Measurements from ENCODE around the gene CDK5RAP3. TPM values are rescaled to one million over a fixed set of nuclear protein-coding genes. Genes with fewer than 3 reads are reported as not detected.

Gene CDK5RAP3
- total and polyA plus RNA-seq, 2 donors (not counting 1 experiment from before 2014, with no cell fraction given), result 58.1 to 118 TPM

- Histone ChIP-seq H3K4me3 (replicated peaks in 1 of 4; ENCODE audit: control extremely low read depth in 1 of 4, insufficient read depth in 1 of 4, low read depth in 3 of 4, low read length in 4 of 4) (no peak overlapping the region), H3K9ac (ENCODE audit: insufficient read depth, low read length) (no peak overlapping the region), H3K9me3 (ENCODE audit: control insufficient read depth, insufficient read depth, low read depth, low read length) (no peaks in the 10 kb centered on the region), H3K79me2 (ENCODE audit: control insufficient read depth, insufficient read depth, low read length) (no peaks in the 10 kb centered on the region), H2AFZ (ENCODE audit: low read length) (no peak overlapping the region), H3K27me3 (ENCODE audit: control insufficient read depth, insufficient read depth, low read length) (peaks cover 14% of the 10 kb centered on the region), H3K4me1 (ENCODE audit: control insufficient read depth, extremely low read depth, insufficient read depth, low read length) (no peaks in the 10 kb centered on the region), H3K4me2 (ENCODE audit: extremely low read depth, insufficient read depth, low read length) (no peak overlapping the region), H3K36me3 (ENCODE audit: control insufficient read depth, insufficient read depth, low read length) (no peaks in the 10 kb centered on the region), H4K20me1 (ENCODE audit: control insufficient read depth, extremely low read depth, insufficient read depth, low read length) (no peaks in the 10 kb centered on the region), H3K27ac (ENCODE audit: insufficient read depth, low read length) (no peak overlapping the region)
- TF ChIP-seq, protein P1, sequence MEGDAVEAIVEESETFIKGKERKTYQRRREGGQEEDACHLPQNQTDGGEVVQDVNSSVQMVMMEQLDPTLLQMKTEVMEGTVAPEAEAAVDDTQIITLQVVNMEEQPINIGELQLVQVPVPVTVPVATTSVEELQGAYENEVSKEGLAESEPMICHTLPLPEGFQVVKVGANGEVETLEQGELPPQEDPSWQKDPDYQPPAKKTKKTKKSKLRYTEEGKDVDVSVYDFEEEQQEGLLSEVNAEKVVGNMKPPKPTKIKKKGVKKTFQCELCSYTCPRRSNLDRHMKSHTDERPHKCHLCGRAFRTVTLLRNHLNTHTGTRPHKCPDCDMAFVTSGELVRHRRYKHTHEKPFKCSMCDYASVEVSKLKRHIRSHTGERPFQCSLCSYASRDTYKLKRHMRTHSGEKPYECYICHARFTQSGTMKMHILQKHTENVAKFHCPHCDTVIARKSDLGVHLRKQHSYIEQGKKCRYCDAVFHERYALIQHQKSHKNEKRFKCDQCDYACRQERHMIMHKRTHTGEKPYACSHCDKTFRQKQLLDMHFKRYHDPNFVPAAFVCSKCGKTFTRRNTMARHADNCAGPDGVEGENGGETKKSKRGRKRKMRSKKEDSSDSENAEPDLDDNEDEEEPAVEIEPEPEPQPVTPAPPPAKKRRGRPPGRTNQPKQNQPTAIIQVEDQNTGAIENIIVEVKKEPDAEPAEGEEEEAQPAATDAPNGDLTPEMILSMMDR (conservative IDR thresholded peaks at IDR 0.05 in 1 of 2, IDR thresholded peaks at IDR 0.05 in 1 of 2; ENCODE audit: low read depth in 1 of 2, low read length in 2 of 2), result no peak
- TF ChIP-seq EZH2 (IDR thresholded peaks at IDR 0.05; ENCODE audit: low read length, missing control alignments), result no peak
- no peak for DNase-seq (ENCODE audit: low read depth in 2 of 2)
Measured at GRCh38 chr17:48010193-48010592, 39.3 kb downstream of the CDK5RAP3 start.

GRCh38 chr17:48011405-48012150 lies 40.7 kb downstream of the CDK5RAP3 start:
- peak overlapping the region; percentile 67 for H3K4me2 ChIP-seq (ENCODE audit: extremely low read depth, insufficient read depth, low read length)
- H3K27me3 ChIP-seq (ENCODE audit: control insufficient read depth, insufficient read depth, low read length), result peaks cover 14% of the 10 kb centered on the region
- H3K36me3 ChIP-seq (ENCODE audit: control insufficient read depth, insufficient read depth, low read length), result no peaks in the 10 kb centered on the region
- H3K79me2 ChIP-seq (ENCODE audit: control insufficient read depth, insufficient read depth, low read length), result no peaks in the 10 kb centered on the region
- H3K9ac ChIP-seq (ENCODE audit: insufficient read depth, low read length), result no peak overlapping the region
- H3K9me3 ChIP-seq (ENCODE audit: control insufficient read depth, insufficient read depth, low read depth, low read length), result no peaks in the 10 kb centered on the region
- peak overlapping the region; percentile 1 to 55 (median 40) for H3K4me3 ChIP-seq (replicated peaks in 1 of 4; ENCODE audit: control extremely low read depth in 1 of 4, insufficient read depth in 1 of 4, low read depth in 3 of 4, low read length in 4 of 4)
- no peak overlapping the region for H3K27ac ChIP-seq (ENCODE audit: insufficient read depth, low read length)
- H3K4me1 ChIP-seq (ENCODE audit: control insufficient read depth, extremely low read depth, insufficient read depth, low read length), result no peaks in the 10 kb centered on the region
- DNase-seq (ENCODE audit: low read depth in 2 of 2), result peak; percentile 33 to 35
- H2AFZ ChIP-seq (ENCODE audit: low read length), result peak overlapping the region; percentile 33
- H4K20me1 ChIP-seq (ENCODE audit: control insufficient read depth, extremely low read depth, insufficient read depth, low read length), result no peaks in the 10 kb centered on the region
- TF ChIP-seq EZH2 (IDR thresholded peaks at IDR 0.05; ENCODE audit: low read length, missing control alignments), result no peak
- TF ChIP-seq, protein P1 (conservative IDR thresholded peaks at IDR 0.05 in 1 of 2, IDR thresholded peaks at IDR 0.05 in 1 of 2; ENCODE audit: low read depth in 1 of 2, low read length in 2 of 2), result peak; percentile 48 to 65

GRCh38 chr17:48012151-48012520 lies 41.2 kb downstream of the CDK5RAP3 start:
- H3K36me3 ChIP-seq (ENCODE audit: control insufficient read depth, insufficient read depth, low read length), result no peaks in the 10 kb centered on the region
- H4K20me1 ChIP-seq (ENCODE audit: control insufficient read depth, extremely low read depth, insufficient read depth, low read length), result no peaks in the 10 kb centered on the region
- peaks cover 14% of the 10 kb centered on the region for H3K27me3 ChIP-seq (ENCODE audit: control insufficient read depth, insufficient read depth, low read length)
- H3K9me3 ChIP-seq (ENCODE audit: control insufficient read depth, insufficient read depth, low read depth, low read length), result no peaks in the 10 kb centered on the region
- DNase-seq (ENCODE audit: low read depth in 2 of 2), result no peak
- H3K79me2 ChIP-seq (ENCODE audit: control insufficient read depth, insufficient read depth, low read length), result no peaks in the 10 kb centered on the region
- H2AFZ ChIP-seq (ENCODE audit: low read length), result no peak overlapping the region
- TF ChIP-seq, protein P1 (conservative IDR thresholded peaks at IDR 0.05 in 1 of 2, IDR thresholded peaks at IDR 0.05 in 1 of 2; ENCODE audit: low read depth in 1 of 2, low read length in 2 of 2), result no peak
- TF ChIP-seq EZH2 (IDR thresholded peaks at IDR 0.05; ENCODE audit: low read length, missing control alignments), result no peak
- no peak overlapping the region for H3K9ac ChIP-seq (ENCODE audit: insufficient read depth, low read length)
- peak overlapping the region; percentile 67 for H3K4me2 ChIP-seq (ENCODE audit: extremely low read depth, insufficient read depth, low read length)
- no peaks in the 10 kb centered on the region for H3K4me1 ChIP-seq (ENCODE audit: control insufficient read depth, extremely low read depth, insufficient read depth, low read length)
- H3K4me3 ChIP-seq (replicated peaks in 1 of 4; ENCODE audit: control extremely low read depth in 1 of 4, insufficient read depth in 1 of 4, low read depth in 3 of 4, low read length in 4 of 4), result peak overlapping the region; percentile 1 to 55 (median 40)
- no peak overlapping the region for H3K27ac ChIP-seq (ENCODE audit: insufficient read depth, low read length)
